Measurements from ENCODE around the gene DNAH9. TPM values are rescaled to one million over a fixed set of nuclear protein-coding genes. Genes with fewer than 3 reads are reported as not detected.
A peak's percentile ranks its signal among the peaks of the same experiment; 100 is the strongest.

The DNAH9 gene
- polyA plus RNA-seq, 1 donor (not counting 4 experiments of a cell fraction or from before 2014, with no cell fraction given) = 0.42 TPM

DNA sequence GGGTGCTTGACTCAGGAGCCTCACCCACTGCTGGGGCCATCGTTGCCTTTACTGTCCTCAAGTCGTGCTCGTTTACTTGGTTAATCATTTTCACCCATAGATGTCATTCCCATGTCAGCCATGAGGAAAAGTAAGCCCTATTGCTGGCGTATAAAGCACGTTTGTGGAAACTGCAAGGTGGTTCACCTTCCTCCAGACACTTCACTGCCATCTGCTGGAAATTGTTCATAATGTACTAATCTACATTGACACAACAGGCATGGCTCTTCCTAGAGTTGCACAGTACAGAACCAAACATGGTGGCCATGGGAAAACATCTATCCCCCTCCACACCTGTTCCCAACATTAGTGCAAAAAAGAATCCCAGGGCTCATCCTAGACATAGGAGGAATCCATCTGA is 282.4 kb downstream of the DNAH9 start:
- no peak overlapping the region for H3K4me3 ChIP-seq (ENCODE audit: control insufficient read depth in 2 of 3, extremely low read depth in 1 of 3, insufficient read depth in 2 of 3, low read depth in 1 of 3, low read length in 3 of 3)
- FAIRE-seq (peak; percentile 43), DNase-seq (ENCODE audit: low read depth, low spot score) (peak; percentile 2)
- no peak overlapping the region for H3K27ac ChIP-seq (ENCODE audit: control insufficient read depth, insufficient read depth, low read length)
- no peaks in the 10 kb centered on the region for H4K20me1 ChIP-seq (ENCODE audit: control insufficient read depth, extremely low read depth, insufficient read depth, low read length)
- no peak overlapping the region for H3K9ac ChIP-seq (ENCODE audit: control insufficient read depth, extremely low read depth, insufficient read depth, low read length)
- H2AFZ ChIP-seq (ENCODE audit: control insufficient read depth, low read length) = no peak overlapping the region
- H3K9me1 ChIP-seq (ENCODE audit: control insufficient read depth, extremely low read depth, insufficient read depth, low read length) = no peaks in the 10 kb centered on the region
- no peaks in the 10 kb centered on the region for H3K27me3 ChIP-seq (ENCODE audit: control insufficient read depth, extremely low read depth, insufficient read depth, low read length)
- no peaks in the 10 kb centered on the region for H3K79me2 ChIP-seq (ENCODE audit: control insufficient read depth, insufficient read depth, low read length)
- dilution Hi-C loops (cut with MboI; ENCODE audit: extremely low pct_ligation_motif_present, low sequenced_read_pairs) = no loop called here
- H3K36me3 ChIP-seq (ENCODE audit: control insufficient read depth in 2 of 2, extremely low read depth in 1 of 2, insufficient read depth in 2 of 2, low read length in 2 of 2) = no peaks in the 10 kb centered on the region
- TF ChIP-seq EZH2 (IDR thresholded peaks at IDR 0.05; ENCODE audit: low read length) = no peak
- TF ChIP-seq CTCF (optimal IDR thresholded peaks at IDR 0.05 in 1 of 3, IDR thresholded peaks at IDR 0.05 in 1 of 3, conservative IDR thresholded peaks at IDR 0.05 in 1 of 3; ENCODE audit: extremely low read depth in 1 of 3, insufficient read depth in 2 of 3, low read length in 3 of 3) = peak; percentile 47 to 70 (median 54)
- no peak overlapping the region for H3K4me2 ChIP-seq (ENCODE audit: control insufficient read depth, extremely low read depth, insufficient read depth, low read depth, low read length)
- no peaks in the 10 kb centered on the region for H3K9me3 ChIP-seq (ENCODE audit: control insufficient read depth, low read depth, low read length)
- no peaks in the 10 kb centered on the region for H3K4me1 ChIP-seq (ENCODE audit: control insufficient read depth, extremely low read depth, insufficient read depth, low read length)

GRCh38 chr17:11882716-11883115 is 284.4 kb downstream of the DNAH9 start:
- Histone ChIP-seq H3K36me3 (ENCODE audit: control insufficient read depth in 2 of 2, extremely low read depth in 1 of 2, insufficient read depth in 2 of 2, low read length in 2 of 2) (no peaks in the 10 kb centered on the region), H3K27ac (ENCODE audit: control insufficient read depth, insufficient read depth, low read length) (no peak overlapping the region), H2AFZ (ENCODE audit: control insufficient read depth, low read length) (no peak overlapping the region), H3K4me3 (ENCODE audit: control insufficient read depth in 2 of 3, extremely low read depth in 1 of 3, insufficient read depth in 2 of 3, low read depth in 1 of 3, low read length in 3 of 3) (no peak overlapping the region), H3K4me2 (ENCODE audit: control insufficient read depth, extremely low read depth, insufficient read depth, low read depth, low read length) (no peak overlapping the region), H4K20me1 (ENCODE audit: control insufficient read depth, extremely low read depth, insufficient read depth, low read length) (no peaks in the 10 kb centered on the region), H3K9me3 (ENCODE audit: control insufficient read depth, low read depth, low read length) (no peaks in the 10 kb centered on the region), H3K9me1 (ENCODE audit: control insufficient read depth, extremely low read depth, insufficient read depth, low read length) (no peaks in the 10 kb centered on the region), H3K4me1 (ENCODE audit: control insufficient read depth, extremely low read depth, insufficient read depth, low read length) (no peaks in the 10 kb centered on the region), H3K27me3 (ENCODE audit: control insufficient read depth, extremely low read depth, insufficient read depth, low read length) (no peaks in the 10 kb centered on the region), H3K79me2 (ENCODE audit: control insufficient read depth, insufficient read depth, low read length) (no peaks in the 10 kb centered on the region), H3K9ac (ENCODE audit: control insufficient read depth, extremely low read depth, insufficient read depth, low read length) (no peak overlapping the region)
- DNase-seq (ENCODE audit: low read depth, low spot score) (no peak), FAIRE-seq (no peak)
- no peak for TF ChIP-seq CTCF (optimal IDR thresholded peaks at IDR 0.05 in 1 of 3, IDR thresholded peaks at IDR 0.05 in 1 of 3, conservative IDR thresholded peaks at IDR 0.05 in 1 of 3; ENCODE audit: extremely low read depth in 1 of 3, insufficient read depth in 2 of 3, low read length in 3 of 3)
- TF ChIP-seq EZH2 (IDR thresholded peaks at IDR 0.05; ENCODE audit: low read length) = no peak
- dilution Hi-C loops (cut with MboI; ENCODE audit: extremely low pct_ligation_motif_present, low sequenced_read_pairs) = no loop called here
